Liver (tissue), 9 donors: ENCODE data around the gene MAP4K3. TPM values are rescaled to one million over a fixed set of nuclear protein-coding genes. Genes with fewer than 3 reads are reported as not detected.

ENCODE experiments used
- DNase-seq: peaks from one replicate; pipeline ENCODE4 v3.0.0-alpha.2; 2017; ENCODE audit warnings: low spot score
- H3K27ac ChIP-seq, 2 donors: one replicate each; pipeline ENCODE4 v1.7.0; 2013; ENCODE audit warnings: inconsistent platforms in 2 of 2, low read length in 2 of 2, control low read depth in 1 of 2, low read depth in 1 of 2, mild to moderate bottlenecking in 1 of 2
- H3K27me3 ChIP-seq, 4 donors: one replicate each; pipeline versions ENCODE4 v1.6.1 to v1.7.0; 2013; ENCODE audit warnings: low read length in 3 of 4, inconsistent platforms in 1 of 4, mild to moderate bottlenecking in 1 of 4, moderate library complexity in 1 of 4; ENCODE audit not compliant: control insufficient read depth in 4 of 4, insufficient read depth in 4 of 4
- H3K36me3 ChIP-seq, 4 donors: one replicate each; pipeline versions ENCODE4 v1.6.1 to v1.7.0; 2013; ENCODE audit warnings: low read length in 3 of 4, mild to moderate bottlenecking in 3 of 4, low read depth in 1 of 4, moderate library complexity in 1 of 4; ENCODE audit not compliant: control insufficient read depth in 4 of 4, insufficient read depth in 3 of 4
- H3K4me1 ChIP-seq, 4 donors: one replicate each; pipeline versions ENCODE4 v1.6.1 to v1.7.0; 2013; ENCODE audit warnings: low read length in 3 of 4, mild to moderate bottlenecking in 3 of 4, moderate library complexity in 1 of 4; ENCODE audit not compliant: control insufficient read depth in 4 of 4, insufficient read depth in 4 of 4
- H3K4me3 ChIP-seq, 3 donors: one replicate each; pipeline versions ENCODE4 v1.6.1 to v1.7.0; 2013; ENCODE audit warnings: low read length in 3 of 3, control low read depth in 1 of 3, low read depth in 1 of 3, mild to moderate bottlenecking in 1 of 3
- H3K9ac ChIP-seq, 2 donors: one replicate each; pipeline ENCODE4 v1.7.0; 2013; ENCODE audit warnings: low read length in 2 of 2, mild to moderate bottlenecking in 2 of 2, moderate library complexity in 2 of 2, control low read depth in 1 of 2, low read depth in 1 of 2
- H3K9me3 ChIP-seq, 4 donors: one replicate each; pipeline versions ENCODE4 v1.6.1 to v1.7.0; 2013; ENCODE audit warnings: low read length in 3 of 4; ENCODE audit not compliant: control insufficient read depth in 4 of 4
- CTCF ChIP-seq: fragments of 150-350 bp; IDR thresholded peaks from 2 replicates; pipeline ENCODE4 v1.5.1; 2017; ENCODE audit warnings: improper control_type of control experiment, low read depth, low read length; ENCODE audit not compliant: missing input control
- EGR1 ChIP-seq, 2 donors: IDR thresholded peaks; 2 replicates each; pipeline ENCODE4 v1.6.1; 2016 to 2018; ENCODE audit warnings: antibody characterized with exemption in 2 of 2, low read depth in 2 of 2
- FOXA1 ChIP-seq: IDR thresholded peaks from 2 replicates; pipeline ENCODE4 v1.6.1; 2016; ENCODE audit warnings: antibody characterized with exemption
- FOXA2 ChIP-seq: IDR thresholded peaks from 2 replicates; pipeline ENCODE4 v1.6.1; 2016; ENCODE audit warnings: antibody characterized with exemption
- GABPA ChIP-seq, 2 donors: IDR thresholded peaks in 1 of 2; conservative IDR thresholded peaks in 1 of 2; 2 replicates each; pipeline ENCODE4 v1.6.1; 2016; ENCODE audit warnings: antibody characterized with exemption in 2 of 2, mild to moderate bottlenecking in 1 of 2, moderate library complexity in 1 of 2
- HNF4A ChIP-seq, 2 donors: conservative IDR thresholded peaks; 2 replicates each; pipeline ENCODE4 v1.6.1; 2016; ENCODE audit warnings: antibody characterized with exemption in 2 of 2, mild to moderate bottlenecking in 2 of 2
- HNF4G ChIP-seq: IDR thresholded peaks from 2 replicates; pipeline ENCODE4 v1.6.1; 2016; ENCODE audit warnings: antibody characterized with exemption
- NR2F2 ChIP-seq: IDR thresholded peaks from 2 replicates; pipeline ENCODE4 v1.6.1; 2016; ENCODE audit warnings: antibody characterized with exemption
- RAD21 ChIP-seq, 2 donors: IDR thresholded peaks; 2 replicates each; pipeline ENCODE4 v1.6.1; 2016; ENCODE audit warnings: antibody characterized with exemption in 2 of 2, mild to moderate bottlenecking in 2 of 2
- REST ChIP-seq: IDR thresholded peaks from 2 replicates; pipeline ENCODE4 v1.6.1; 2016; ENCODE audit warnings: antibody characterized with exemption, mild to moderate bottlenecking
- TAF1 ChIP-seq: conservative IDR thresholded peaks from 2 replicates; pipeline ENCODE4 v1.6.1; 2016; ENCODE audit warnings: antibody characterized with exemption, mild to moderate bottlenecking
- YY1 ChIP-seq: IDR thresholded peaks from 2 replicates; pipeline ENCODE4 v1.6.1; 2016; ENCODE audit warnings: antibody characterized with exemption, mild to moderate bottlenecking
- WGBS: extraction: QIAGEN DNeasy Blood & Tissue Kit; methylation state at CpG from one replicate; pipeline ENCODE4 v1.1.7; 2013; 5-methylcytosine and 5-hydroxymethylcytosine counted together
- polyA plus RNA-seq, 2 donors: library from polyadenylated mRNA; stranded (reverse) in 1 of 2; unstranded in 1 of 2; fragments of 200-250 nt in 1 of 2; fragments of >200 nt in 1 of 2; fragmentation: Nextera tagmentation in 1 of 2; extraction: Ambion mirVana in 1 of 2; gene quantifications; one replicate each; pipeline versions ENCODE4 v1.2.1 to v1.2.3, GENCODE V29; 2013 to 2015
- total RNA-seq, 2 donors: library from RNA; depleted of rRNA; stranded (reverse); fragments of >200 nt; gene quantifications; one replicate each; pipeline ENCODE4 v1.2.3, GENCODE V29; 2014
- donor health status: healthy.
- donor health status: healthy.
- donor health status: healthy.
- donor health status: healthy.
- donor health status: healthy.

Gene MAP4K3
- total and polyA plus RNA-seq, 4 donors: 6.2 to 23.8 (median 10.9) TPM

- TF ChIP-seq REST (no peak), NR2F2 (no peak)
Measured at GRCh38 chr2:39434233-39434897, 2.7 kb downstream of the MAP4K3 start (continued).

- Histone ChIP-seq H3K4me3 (no peak overlapping the region), H3K9me3 (no peaks in the 10 kb centered on the region), H3K9ac (no peak overlapping the region), H3K4me1 (peaks cover 7 to 37% (median 23%) of the 10 kb centered on the region in 4 donors), H3K36me3 (no peaks in the 10 kb centered on the region), H3K27ac (no peak overlapping the region), H3K27me3 (no peaks in the 10 kb centered on the region)
- no peak for DNase-seq
- TF ChIP-seq HNF4G (no peak), FOXA2 (no peak), TAF1 (no peak), FOXA1 (no peak), HNF4A (conservative IDR thresholded peaks at IDR 0.05) (no peak), GABPA (IDR thresholded peaks at IDR 0.05 in 1 of 2, conservative IDR thresholded peaks at IDR 0.05 in 1 of 2) (no peak)
- WGBS: 84% methylated on average over 5 of the region's 5 CpGs
Measured at GRCh38 chr2:39433586-39434195, 3.4 kb downstream of the MAP4K3 start.

GRCh38 chr2:39432701-39433100 is 4.4 kb downstream of the MAP4K3 start:
- H3K4me3 ChIP-seq: no peak overlapping the region
- TF ChIP-seq YY1 (peak; percentile 57), FOXA1 (no peak), RAD21 (IDR thresholded peaks at IDR 0.05) (peak in 1 of 2 donors; percentile 4)
- no peaks in the 10 kb centered on the region for H3K9me3 ChIP-seq
- DNase-seq: no peak
- H3K27ac ChIP-seq: no peak overlapping the region
- no peak overlapping the region for H3K9ac ChIP-seq
- H3K4me1 ChIP-seq: peaks cover 7 to 37% (median 21%) of the 10 kb centered on the region in 4 donors
- no peaks in the 10 kb centered on the region for H3K27me3 ChIP-seq
- WGBS: 42% methylated on average over 5 of the region's 5 CpGs
- H3K36me3 ChIP-seq: no peaks in the 10 kb centered on the region

- DNase-seq: no peak
- no peak overlapping the region for H3K4me3 ChIP-seq
- TF ChIP-seq HNF4A (conservative IDR thresholded peaks at IDR 0.05) (peak; percentile 11 to 16), EGR1 (IDR thresholded peaks at IDR 0.05; ENCODE audit: low read depth in 2 of 2) (no peak), YY1 (no peak), CTCF (no peak), RAD21 (IDR thresholded peaks at IDR 0.05) (peak in 1 of 2 donors; percentile 30)
- H3K4me1 ChIP-seq: peaks cover 7 to 37% (median 19%) of the 10 kb centered on the region in 4 donors
- no peaks in the 10 kb centered on the region for H3K36me3 ChIP-seq
- 53% methylated on average over 3 of the region's 3 CpGs for WGBS
- no peak overlapping the region for H3K27ac ChIP-seq
- no peaks in the 10 kb centered on the region for H3K9me3 ChIP-seq
- H3K27me3 ChIP-seq: no peaks in the 10 kb centered on the region
- H3K9ac ChIP-seq: no peak overlapping the region
Measured at GRCh38 chr2:39431592-39432316, 5.3 kb downstream of the MAP4K3 start.
